GM18520 (cell line): ENCODE data around the gene PLA2G2A.

Experiments
- ATAC-seq: cut with Tn5 transposase; IDR thresholded peaks from one replicate; pipeline ENCODE4 v1.9.1; 2021; ENCODE audit not compliant: unreplicated experiment

Gene PLA2G2A

DNA sequence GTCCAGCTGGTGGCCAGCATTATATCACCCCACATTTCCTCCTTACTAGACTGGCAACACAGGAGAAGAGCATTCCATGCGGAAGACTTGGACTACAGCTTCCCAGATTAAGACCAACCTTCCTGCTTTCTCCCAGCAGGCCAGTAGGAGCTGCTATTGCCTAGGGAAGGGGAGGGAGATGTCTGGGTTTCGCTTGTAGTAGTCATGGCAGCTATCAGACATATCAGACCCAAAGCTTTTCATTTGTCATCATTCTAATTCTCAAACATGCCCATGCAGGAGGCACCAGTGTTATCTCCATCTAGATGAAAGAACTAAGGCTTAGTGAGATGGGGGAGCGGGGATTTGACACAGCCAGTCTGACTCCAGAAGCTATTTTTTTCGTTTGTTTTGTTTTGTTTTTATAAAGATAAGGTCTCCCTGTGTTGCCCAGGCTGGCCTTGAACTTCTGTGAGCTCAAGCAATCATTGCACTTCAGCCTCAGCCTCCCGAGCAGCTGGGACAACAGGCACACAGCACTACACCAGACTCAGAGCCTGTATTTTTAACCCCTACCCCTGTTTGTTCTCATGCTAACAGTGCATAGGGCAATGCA lies 4.5 kb downstream of the PLA2G2A start:
- no peak for ATAC-seq

DNA sequence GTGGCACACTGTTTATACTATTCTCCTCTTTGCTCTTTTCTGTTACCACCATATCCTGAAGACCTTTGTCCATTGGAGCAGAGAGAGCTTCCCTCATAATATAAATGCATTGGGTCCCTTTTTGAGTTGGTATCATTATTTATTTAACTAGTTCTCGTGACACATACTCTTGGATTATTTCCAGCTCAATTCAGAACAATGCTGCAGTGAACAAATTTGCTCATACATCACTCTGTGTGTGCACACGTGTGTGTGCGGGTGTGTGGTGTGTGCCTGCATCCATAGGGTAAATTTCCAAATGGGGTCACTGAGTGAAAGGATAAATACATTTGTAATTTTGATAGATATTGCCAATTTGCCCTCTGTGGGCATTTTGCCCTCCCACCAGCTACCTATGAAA lies 5.8 kb downstream of the PLA2G2A start:
- no peak for ATAC-seq

DNA sequence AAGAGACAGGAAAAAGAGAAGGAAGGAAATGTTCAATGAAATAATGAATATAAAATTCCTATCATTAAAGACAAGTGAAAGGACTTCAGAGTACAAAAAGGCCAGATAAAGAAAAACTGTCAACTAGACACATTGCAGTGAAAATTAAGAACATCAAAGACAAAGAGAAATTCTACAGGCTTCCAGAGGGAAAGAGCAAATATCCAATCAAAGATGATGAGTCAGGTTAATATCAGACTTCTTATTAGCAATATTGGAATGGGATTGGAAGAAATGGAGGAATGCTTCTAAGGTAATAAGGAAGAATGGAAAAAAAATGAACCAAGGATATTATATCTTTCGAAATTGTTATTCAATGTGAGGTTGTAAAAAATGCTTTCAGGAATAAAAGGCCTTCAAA lies 7.8 kb downstream of the PLA2G2A start:
- no peak for ATAC-seq

DNA sequence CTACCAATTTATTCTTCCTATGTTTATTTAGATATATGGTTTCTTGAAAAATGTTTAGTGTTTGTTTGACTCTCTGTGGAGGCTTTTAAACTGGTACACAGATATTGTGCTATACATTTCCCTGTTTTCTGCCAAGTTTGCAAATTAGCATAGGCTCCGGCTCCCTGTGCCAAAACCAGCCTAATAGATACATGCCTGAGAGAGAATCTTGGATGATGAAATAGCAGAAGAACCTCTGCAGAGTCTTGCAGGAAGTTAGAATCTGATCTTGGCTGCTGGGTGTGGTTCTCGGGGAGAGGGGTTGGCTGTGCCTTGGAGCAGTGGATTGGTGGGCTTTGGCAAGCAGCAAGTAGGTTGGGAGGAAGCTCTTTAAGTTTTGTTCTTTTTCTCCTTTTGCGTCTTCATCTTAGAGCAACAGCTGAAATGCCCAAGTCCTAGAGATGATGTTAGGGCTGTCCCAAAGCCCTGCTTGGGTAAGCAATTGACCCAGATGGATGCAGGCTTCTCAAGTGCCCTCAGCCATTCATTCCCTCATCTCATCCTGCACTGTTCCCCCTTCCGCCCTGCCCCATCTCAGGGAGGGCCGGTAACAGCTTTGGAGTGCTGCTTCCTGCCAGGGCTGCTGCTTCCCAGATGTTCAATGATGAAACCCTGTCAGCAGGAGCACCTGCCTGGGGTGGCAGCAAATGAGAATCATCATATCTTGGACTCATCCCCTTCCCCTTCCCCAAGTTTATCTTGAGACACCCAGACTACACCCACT lies 9.3 kb downstream of the PLA2G2A start:
- ATAC-seq, result no peak

DNA sequence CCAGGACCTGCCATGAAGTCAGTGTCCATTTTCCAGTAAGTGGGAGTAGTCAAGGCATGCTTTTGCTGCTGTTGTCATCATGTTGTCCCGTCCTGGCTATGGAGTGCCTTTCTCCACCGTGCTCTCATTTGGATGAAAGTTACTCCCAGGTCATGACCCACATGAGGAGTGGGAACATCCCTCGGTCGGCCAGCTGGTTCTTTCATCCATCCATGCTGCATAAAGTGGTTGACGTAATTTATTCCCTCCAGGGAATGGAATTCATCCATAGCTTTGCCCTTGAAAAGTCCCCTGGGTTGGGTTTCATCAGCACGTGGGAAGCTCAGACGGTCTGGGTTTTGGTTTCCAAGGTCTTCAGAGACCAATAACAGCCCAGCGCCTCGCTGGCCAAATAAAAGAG lies 11.6 kb downstream of the PLA2G2A start:
- ATAC-seq, result no peak

DNA sequence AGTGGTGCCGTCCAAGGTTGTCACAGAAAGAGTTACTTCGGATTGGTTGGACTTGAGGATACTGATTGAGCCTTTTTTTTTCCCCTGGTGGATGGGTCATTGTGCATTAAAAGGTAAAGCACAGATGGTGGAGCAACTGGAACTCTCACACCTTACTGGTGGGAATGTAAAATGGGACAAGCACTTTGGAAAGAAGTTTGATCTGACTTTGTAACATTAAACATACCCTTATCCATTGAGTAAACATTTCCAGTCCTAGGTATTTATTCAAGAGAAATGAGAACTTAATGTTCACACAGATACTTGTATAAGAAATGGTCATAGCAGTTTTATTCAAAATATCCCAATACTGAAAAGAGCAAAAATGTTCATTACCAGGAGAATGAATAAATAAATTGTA lies 14.9 kb downstream of the PLA2G2A start:
- no peak for ATAC-seq

DNA sequence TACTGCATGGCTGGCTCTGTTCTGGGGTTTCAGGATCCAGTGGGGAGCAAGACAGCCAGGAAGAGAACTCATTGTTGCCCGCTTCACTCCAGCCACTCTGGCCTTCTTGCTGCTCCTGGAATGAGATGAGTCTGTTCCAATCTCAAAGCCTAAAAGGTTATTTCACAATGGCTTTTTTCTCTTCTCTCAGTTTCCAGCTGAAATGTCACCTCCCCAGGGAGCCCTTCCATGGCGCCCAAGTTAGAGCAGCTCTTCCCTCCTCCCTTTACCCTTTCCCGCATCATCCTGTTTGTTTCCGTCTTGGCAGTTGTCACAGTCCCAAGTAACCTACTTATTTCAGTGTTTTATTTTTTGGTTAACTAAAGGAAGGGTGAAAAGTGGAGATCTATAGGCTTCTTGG lies 15.8 kb downstream of the PLA2G2A start:
- ATAC-seq, result no peak

DNA sequence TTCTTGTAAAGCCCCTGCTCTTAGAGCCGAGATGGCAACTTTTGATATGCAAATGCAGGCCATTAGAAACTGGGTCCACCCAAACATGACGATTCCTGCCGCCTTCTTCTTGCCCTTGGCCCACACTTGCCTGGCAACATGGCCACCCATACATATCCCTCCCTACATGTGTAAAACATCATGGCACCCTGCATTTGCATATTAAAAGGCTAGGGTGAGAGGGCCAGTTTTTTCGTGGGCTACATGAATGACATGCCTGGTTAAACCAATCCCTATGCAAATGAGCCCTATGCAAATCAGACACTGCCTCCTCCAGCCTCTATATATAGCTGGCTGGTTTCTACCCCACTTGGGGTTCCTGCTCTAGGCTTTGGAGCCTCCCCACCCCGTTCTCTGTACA lies 18.8 kb downstream of the PLA2G2A start:
- ATAC-seq, result no peak

DNA sequence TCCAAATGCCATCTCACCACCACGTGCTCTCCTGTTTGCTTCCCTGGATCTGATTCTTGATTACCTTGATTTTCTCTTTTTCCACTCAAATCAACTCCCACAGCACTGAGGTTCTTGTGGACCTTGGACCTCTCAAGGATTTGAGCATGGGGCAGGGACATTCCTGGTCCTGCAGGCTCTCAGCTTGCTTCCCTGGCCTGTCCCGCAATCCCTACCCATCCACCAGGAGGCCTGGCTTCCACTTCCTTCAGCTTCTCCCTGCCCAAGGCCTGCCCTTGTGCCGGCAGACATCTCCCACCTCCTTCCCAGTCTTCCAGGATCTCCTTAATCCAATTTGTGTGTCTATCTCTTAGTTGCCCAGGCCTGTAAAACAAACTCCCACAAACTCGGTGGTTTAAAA lies 21.6 kb downstream of the PLA2G2A start:
- ATAC-seq, result no peak

DNA sequence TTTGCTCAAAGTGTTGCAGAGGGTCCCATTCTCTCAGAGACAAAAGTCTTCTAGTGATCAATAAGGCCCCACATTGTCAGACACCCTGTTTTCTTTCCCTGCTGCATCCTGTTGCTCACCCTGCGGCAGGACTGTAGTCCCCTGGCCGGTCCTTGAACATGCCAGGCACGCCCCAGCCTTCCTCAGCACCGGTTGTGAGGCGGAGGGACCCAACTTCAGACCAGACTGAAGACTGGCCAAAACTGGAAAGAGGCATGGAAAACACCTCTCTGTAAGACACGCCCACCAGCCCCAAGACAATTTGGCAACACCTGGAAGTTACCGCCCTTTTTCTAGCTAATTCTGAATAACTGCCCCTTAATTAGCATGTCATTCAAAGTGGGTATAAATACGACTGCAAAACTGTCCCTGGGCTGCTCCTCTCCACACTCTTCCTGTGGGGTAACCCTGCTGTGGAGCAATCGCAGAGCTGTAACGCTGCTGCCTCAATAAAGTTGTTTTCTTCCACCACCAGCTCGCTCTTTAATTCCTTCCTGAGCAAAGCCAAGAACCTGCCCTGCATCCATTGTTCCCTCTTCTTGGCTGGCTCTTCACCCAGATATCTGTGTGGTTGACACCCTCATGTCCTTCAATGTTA lies 23.8 kb downstream of the PLA2G2A start:
- no peak for ATAC-seq

DNA sequence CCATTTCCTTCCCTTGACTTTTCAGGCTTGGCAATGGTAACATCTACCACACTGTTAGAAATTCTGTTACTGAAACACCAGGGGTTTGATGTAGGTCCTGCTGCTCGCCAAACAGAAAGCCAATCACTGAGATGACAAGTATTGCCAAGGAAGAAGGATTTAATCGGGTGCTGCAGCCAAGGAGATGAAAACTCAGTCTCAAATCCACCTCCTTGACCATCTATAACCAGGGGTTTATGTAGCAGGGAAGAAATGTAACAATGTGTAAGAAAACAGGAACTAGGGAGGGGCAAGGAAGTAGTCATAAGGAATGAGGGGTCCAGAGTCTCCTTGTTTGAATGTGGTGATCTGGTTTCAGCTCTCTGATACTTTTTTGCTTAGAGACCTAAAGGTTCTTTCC lies 25.4 kb downstream of the PLA2G2A start:
- no peak for ATAC-seq

DNA sequence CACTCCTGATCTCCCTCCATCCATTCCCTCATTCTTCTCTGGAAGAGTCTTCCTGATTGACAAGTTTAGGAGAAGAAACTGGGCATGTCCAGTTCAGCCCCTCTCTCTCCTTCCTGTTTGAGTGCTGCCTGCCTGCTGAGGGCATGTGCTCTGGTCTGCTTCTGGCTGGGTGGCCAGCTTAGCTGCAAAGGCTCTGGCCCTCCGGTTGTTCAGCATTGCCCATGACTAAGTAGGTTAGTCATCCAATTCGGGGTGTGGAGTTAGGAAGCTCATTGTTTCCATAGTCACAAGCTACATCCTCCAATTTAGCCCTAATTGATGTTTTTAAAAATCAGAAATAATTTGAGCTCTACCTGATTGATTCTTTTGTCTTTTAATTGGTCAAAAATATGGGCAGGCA lies 30.4 kb downstream of the PLA2G2A start:
- no peak for ATAC-seq

DNA sequence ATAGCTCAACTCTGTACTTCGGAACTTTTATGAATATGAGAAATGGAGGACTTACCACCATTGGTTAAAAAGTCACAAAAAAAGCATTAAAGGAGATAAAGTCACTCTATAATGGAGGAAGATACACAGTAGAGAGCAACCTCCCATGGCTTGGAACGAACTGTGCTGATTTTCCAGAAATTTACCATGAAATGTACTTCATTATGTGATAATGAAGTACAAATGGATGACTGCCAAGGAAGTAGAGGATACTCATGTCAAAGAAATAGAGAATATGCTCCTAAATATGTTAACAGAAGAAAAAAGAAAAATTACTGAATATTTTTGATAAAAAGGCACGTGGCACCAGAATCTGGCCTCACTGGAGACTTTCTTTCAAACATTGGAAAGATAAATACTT lies 32.4 kb downstream of the PLA2G2A start:
- no peak for ATAC-seq

DNA sequence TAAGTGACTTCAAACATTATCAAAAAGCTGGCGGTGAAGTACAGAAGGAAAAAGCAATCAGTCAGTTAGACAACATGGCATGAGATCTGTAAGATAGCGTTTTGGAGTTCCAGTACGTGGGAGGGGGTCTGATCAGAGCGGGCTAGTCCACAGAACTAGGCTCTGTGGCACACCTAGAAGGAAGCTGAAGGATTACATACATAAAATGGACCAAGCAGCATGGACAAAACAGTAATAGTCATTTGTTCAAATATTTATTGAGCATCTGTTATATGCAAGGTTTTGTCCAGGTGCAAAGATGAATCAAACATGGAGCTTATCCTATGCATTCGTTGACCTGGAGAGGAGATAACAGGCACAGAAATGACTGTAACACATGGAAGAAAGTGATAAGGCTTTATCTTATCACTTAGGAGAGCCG lies 33.1 kb downstream of the PLA2G2A start:
- no peak for ATAC-seq

DNA sequence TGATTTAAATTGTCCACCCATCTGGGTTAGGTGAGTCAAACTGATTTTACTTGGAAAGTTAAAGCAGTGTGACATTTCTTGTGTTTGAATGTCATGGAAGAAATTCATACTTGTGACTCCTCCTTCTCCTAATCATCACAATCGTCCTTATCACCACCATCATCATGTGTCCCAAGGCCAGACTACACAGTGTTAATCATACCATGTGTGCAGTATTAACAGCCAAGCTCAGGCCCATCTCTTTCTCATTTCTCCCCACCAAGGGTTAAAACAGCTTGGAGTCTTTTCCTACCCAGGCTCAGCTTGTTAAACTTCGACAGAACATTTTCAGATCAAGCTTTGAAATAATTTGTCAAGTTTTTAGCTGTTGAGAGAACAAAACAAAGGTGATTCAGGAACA lies 33.5 kb downstream of the PLA2G2A start:
- no peak for ATAC-seq

DNA sequence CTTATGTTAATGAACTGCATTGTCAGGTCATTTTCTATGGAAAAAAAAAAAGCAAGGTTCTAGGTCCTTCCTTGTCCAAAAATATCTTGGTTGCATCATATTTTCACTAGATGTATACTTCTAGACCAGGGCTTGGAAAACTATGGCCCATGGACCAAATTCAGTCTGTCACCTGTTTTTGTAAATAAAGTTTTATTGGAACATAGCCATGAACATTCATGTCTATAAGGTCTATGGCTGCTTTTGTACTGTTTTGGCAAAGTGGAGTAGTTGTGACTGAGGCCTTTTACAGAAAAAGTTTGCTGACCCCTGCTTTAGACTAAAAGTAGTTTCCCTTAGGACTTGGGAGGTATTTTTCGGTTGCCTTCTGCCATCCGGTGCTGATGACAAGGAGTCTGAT lies 36.8 kb downstream of the PLA2G2A start:
- ATAC-seq, result no peak

DNA sequence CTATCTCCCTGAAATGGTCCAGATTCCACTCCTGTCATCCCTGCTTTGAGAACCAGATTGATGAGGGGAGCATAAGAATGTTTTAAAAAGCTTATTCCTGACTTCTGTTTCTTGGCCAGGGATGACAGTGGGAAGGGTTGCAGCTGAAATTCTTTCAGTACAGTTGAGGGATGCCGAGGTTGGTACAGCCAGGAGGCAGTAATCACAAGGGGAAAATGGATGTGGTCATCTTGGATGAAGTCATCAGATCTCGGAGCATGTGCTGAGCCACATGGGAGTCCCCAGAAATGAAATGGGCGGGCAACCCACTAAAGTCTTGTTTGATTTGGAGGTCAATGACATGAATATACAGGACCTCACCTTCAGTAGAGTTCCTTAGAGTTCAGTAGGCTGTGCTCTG lies 37.3 kb downstream of the PLA2G2A start:
- no peak for ATAC-seq

DNA sequence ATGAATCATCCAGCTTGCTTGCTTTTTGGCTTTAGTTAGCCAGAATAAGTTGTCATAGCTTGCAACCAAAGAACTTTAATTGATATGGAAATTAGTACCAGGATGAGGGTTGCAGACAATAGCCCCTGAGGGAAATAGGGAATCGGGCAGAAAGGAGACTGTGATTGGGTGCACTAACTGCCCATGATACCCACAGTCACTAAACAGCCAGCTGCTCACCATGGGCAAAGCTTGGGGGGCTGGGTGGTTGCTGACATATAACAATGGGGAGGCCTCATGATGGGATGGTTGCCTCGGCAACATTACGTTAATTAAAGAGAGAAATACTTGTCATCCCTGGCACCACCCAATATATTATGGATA lies 38.2 kb downstream of the PLA2G2A start:
- ATAC-seq, result no peak

DNA sequence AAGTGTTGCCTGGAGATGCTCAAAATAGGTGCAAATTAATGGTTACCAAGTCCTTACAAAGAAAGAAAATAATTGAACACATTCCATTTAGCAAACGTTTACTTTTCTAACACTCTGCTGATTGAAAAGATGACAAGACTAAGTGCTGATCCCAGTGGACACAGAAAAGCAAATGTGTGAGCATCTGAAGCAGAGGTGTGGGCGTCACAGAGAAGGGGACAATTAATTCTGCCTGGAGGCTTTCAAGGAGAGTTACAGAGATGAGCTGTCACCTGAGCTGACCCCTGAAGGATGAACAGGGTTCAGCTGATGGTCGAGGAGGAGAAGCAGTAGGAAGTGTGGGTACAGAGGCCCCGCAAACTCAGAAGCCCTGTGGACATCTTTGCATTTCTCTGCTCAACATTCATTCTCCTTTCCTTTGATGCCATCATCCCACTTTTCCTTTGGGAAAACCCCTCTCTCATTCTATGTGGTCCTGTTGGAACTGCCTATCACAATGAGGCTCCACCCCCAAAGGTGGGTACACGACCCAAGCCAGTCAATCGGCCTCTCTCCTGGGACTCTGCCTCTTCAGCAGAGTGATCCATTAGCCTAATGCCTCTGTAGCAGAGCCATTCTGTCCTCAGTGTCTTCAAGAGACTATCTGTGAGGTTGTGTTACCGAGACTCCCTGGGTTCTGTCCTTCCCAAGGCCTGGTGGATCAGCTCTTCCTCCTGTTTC lies 38.8 kb downstream of the PLA2G2A start:
- ATAC-seq, result no peak

DNA sequence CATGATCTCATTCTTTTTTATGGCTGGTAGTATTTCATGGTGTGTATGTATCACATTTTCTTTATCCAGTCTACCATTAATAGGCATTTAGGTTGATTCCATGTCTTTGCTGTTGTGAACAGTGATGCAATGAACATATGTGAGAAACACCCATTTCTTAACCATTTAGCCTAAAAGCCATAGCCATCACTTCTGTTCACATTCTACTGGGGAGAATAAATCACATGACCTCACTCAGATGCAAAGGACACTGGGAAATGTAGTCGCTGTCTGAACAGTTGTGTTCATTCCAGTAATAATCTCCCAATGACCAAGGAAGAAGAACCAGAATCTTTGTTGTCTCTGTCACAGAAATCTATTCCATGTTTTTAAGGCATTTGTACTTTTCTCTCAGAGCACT lies 40.9 kb downstream of the PLA2G2A start:
- ATAC-seq, result no peak

DNA sequence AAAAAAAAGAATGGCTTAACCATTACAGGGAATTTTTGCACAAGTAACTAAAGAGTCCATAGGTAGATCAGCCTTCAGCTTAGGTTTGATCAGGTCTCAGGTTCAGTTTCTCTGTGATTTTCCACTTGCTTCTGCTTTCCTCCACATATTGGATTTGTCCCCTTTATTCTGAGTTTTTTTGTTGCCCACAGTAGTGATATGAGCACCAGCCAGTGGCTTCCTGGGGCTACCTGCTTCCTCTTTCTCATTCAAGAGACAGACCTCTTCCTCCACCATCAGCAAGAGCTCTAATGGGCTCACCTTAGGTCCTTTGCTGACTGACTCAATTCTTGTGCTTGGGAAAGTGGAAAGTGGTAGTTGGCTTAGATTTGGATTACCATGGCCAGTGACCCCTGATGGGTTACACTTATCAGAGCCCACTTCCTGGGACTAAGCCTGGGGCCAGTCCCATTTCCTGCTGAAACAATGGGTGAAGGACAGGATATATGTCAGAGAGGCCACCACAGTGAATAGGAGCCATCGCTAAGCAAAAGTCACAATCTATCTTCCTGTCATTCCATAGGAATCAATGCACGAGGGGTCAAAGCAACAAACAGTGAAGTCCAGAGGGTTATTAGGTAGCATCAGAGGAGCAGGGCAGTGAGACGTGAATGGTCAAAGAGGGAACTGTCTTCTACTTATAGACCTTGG lies 43.2 kb downstream of the PLA2G2A start:
- no peak for ATAC-seq
